Sigmoid colon (tissue), 7 donors: Measurements from ENCODE around the gene CNIH3. TPM values are rescaled to one million over a fixed set of nuclear protein-coding genes. Genes with fewer than 3 reads are reported as not detected.
A peak's percentile ranks its signal among the peaks of the same experiment; 100 is the strongest.

Source experiments
- DNase-seq: peaks from one replicate; pipeline ENCODE4 v3.0.0-alpha.2; 2019
- H3K27ac ChIP-seq, 4 donors: fragments of 200-600 bp; sonication (generic); one replicate each; pipeline ENCODE4 v1.5.1; 2016 to 2019; ENCODE audit warnings: mild to moderate bottlenecking in 1 of 4
- H3K27me3 ChIP-seq, 3 donors: fragments of 200-600 bp; sonication (generic); one replicate each; pipeline ENCODE4 v1.5.1; 2019; ENCODE audit warnings: mild to moderate bottlenecking in 1 of 3
- H3K36me3 ChIP-seq, 4 donors: fragments of 200-600 bp; sonication (generic); one replicate each; pipeline ENCODE4 v1.5.1; 2016 to 2019
- H3K4me1 ChIP-seq, 4 donors: fragments of 200-600 bp; sonication (generic); one replicate each; pipeline ENCODE4 v1.5.1; 2017 to 2019
- H3K4me3 ChIP-seq, 4 donors: fragments of 200-600 bp; sonication (generic); one replicate each; pipeline ENCODE4 v1.5.1; 2017 to 2019; ENCODE audit warnings: mild to moderate bottlenecking in 2 of 4, moderate library complexity in 1 of 4
- H3K9me3 ChIP-seq, 4 donors: fragments of 200-600 bp in 3 of 4; sonication (generic) in 3 of 4; one replicate each; pipeline versions ENCODE4 v1.5.1 to v1.6.1; 2013 to 2019
- CTCF ChIP-seq, 4 experiments: fragments of 450-650 bp in 3 of 4; fragments of 200-600 bp in 1 of 4; IDR thresholded peaks; one replicate each; pipeline ENCODE4 v1.5.1; 2016 to 2019; ENCODE audit warnings: antibody characterized with exemption in 4 of 4, mild to moderate bottlenecking in 3 of 4, moderate library complexity in 2 of 4
- EP300 ChIP-seq, 4 donors: sonication (generic); formaldehyde crosslinking; IDR thresholded peaks; one replicate each; pipeline ENCODE4 v1.6.1; 2017; ENCODE audit warnings: antibody characterized with exemption in 4 of 4
- POLR2A ChIP-seq, 2 donors: fragments of 450-650 bp; IDR thresholded peaks; one replicate each; pipeline ENCODE4 v1.6.1; 2016; ENCODE audit warnings: antibody characterized with exemption in 2 of 2, mild to moderate bottlenecking in 2 of 2, moderate library complexity in 2 of 2
- POLR2AphosphoS5 ChIP-seq, 4 donors: sonication (generic); formaldehyde crosslinking; IDR thresholded peaks; one replicate each; pipeline ENCODE4 v1.6.1; 2017; ENCODE audit warnings: antibody characterized with exemption in 4 of 4
- WGBS, 2 donors: extraction: QIAGEN DNeasy Blood & Tissue Kit; methylation state at CpG; one replicate each; pipeline ENCODE4 v1.1.7; 2013; 5-methylcytosine and 5-hydroxymethylcytosine counted together
- intact Hi-C: fragments of 100-400 bp; cut with DNase I; formaldehyde crosslinking; loops from one replicate; pipeline ENCODE4 v1.15.1; 2023
- polyA plus RNA-seq, 3 donors: library from polyadenylated mRNA; stranded (reverse); fragments of 200-250 nt; gene quantifications; one replicate each; pipeline ENCODE4 v1.2.3, GENCODE V29; 2013
- total RNA-seq, 4 donors: library from RNA; depleted of rRNA; stranded (reverse); fragments of >200 nt; gene quantifications; one replicate each; pipeline ENCODE4 v1.1.0, GENCODE V29; 2016
- donor health status: healthy with polysubstance abuse.
- donor health status: Bipolar disorder and iron deficiency.
- donor health status: healthy.

CNIH3 gene
- total and polyA plus RNA-seq, 7 donors: 0.60 to 2.8 (median 1.4) TPM

GRCh38 chr1:224612246-224612645 lies 3.9 kb upstream of the CNIH3 start:
- intact Hi-C loops: no loop called here
- WGBS, 2 donors: 92% methylated on average over 1 of the region's 1 CpG
- Histone ChIP-seq H3K27ac (no peak overlapping the region), H3K4me1 (peaks cover 0 to 17% (median 16%) of the 10 kb centered on the region in 4 donors), H3K27me3 (peaks cover 14 to 38% (median 19%) of the 10 kb centered on the region in 3 donors), H3K4me3 (no peak overlapping the region), H3K9me3 (no peaks in the 10 kb centered on the region), H3K36me3 (no peaks in the 10 kb centered on the region)
- DNase-seq: no peak
- TF ChIP-seq EP300 (IDR thresholded peaks at IDR 0.05) (no peak), POLR2A (IDR thresholded peaks at IDR 0.05) (no peak)

DNA sequence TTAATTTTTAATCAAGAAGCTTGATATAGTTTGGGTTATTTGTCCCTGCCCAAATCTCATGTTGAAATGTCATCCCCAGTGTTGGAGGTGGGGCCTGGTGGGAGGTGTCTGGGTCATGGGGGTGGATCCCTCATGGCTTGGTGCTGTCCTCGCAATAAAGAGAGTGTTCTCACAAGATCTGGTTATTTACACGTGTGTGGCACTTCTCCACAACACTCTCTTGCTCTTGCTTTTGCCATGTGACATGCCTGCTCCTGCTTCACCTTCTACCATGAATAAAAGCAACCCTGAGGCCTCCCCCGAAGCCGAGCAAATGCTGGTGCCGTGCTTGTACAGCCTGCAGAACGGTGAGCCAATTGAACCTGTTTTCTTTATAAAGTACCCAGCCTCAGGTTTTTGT lies 2.6 kb upstream of the CNIH3 start:
- no peak for DNase-seq
- WGBS, 2 donors: 88 to 95% methylated on average over 6 of the region's 6 CpGs
- TF ChIP-seq POLR2A (IDR thresholded peaks at IDR 0.05): no peak
- no peak for TF ChIP-seq EP300 (IDR thresholded peaks at IDR 0.05)
- TF ChIP-seq CTCF (IDR thresholded peaks at IDR 0.05): no peak
- no peak for TF ChIP-seq POLR2AphosphoS5 (IDR thresholded peaks at IDR 0.05)
- intact Hi-C loops: no loop called here
- Histone ChIP-seq H3K27ac (no peak overlapping the region), H3K36me3 (no peaks in the 10 kb centered on the region), H3K4me3 (no peak overlapping the region), H3K4me1 (peaks cover 0 to 17% (median 17%) of the 10 kb centered on the region in 4 donors), H3K27me3 (peaks cover 22 to 50% (median 28%) of the 10 kb centered on the region in 3 donors), H3K9me3 (no peaks in the 10 kb centered on the region)

GRCh38 chr1:224616756-224617409 lies 766 bp downstream of the CNIH3 start:
- Histone ChIP-seq H3K4me1 (peaks cover 0 to 17% (median 17%) of the 10 kb centered on the region in 4 donors), H3K36me3 (no peaks in the 10 kb centered on the region), H3K4me3 (peak overlapping the region in 2 of 4 donors; percentile 33 to 39), H3K9me3 (no peaks in the 10 kb centered on the region), H3K27ac (no peak overlapping the region), H3K27me3 (peaks cover 22 to 61% (median 28%) of the 10 kb centered on the region in 3 donors)
- intact Hi-C loops: no loop called here
- WGBS, 2 donors: 3 to 13% methylated on average over 52 of the region's 52 CpGs
- no peak for DNase-seq
- TF ChIP-seq POLR2AphosphoS5 (IDR thresholded peaks at IDR 0.05) (no peak), POLR2A (IDR thresholded peaks at IDR 0.05) (no peak), CTCF (IDR thresholded peaks at IDR 0.05) (no peak), EP300 (IDR thresholded peaks at IDR 0.05) (no peak)

DNA sequence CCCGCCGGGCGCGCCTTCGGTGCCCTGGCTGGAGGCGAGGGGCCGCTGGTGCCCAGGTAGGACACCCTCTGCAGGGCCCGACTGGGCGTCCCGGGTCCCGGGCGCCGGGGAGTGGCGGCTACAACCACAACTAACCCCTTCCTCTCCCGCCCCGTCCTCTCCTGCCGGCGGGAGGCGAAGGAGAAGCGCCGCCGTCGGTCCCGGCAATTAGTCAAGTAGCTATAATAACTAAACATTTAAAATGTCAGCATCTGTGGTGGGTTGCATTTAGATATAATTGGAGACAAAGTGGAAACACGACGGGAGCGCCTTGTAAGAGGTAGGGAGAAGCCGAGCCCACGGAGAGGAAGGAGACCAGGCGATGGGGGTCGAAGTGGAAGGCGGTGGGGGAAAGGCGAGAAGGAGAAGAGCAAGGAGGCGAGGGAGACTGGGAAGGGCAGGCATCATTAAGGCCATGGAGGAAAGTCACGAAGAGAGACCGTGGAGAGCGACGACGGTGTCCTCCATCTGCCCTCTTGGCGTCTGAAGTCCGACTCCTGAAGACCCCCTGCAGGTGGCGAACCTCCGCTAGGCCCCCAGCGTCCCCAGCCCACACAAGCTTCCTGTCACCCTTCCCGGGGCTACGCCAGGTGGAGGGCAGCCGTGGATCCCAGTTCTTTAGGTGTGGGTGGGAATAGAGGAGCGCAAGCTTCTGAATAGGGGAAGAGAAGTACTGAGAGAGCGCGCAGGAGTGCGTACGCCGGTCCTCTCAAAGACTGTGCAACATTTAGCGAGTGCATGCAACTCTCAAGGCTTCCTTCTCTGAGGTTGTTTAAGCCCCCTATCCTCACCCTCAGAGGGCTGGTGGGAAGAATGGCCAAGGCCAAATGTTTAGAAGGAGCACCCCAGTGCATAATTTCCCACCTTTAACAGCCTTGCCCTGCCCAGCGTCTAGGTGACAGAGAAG lies 1.6 kb downstream of the CNIH3 start:
- H3K9me3 ChIP-seq: no peaks in the 10 kb centered on the region
- H3K36me3 ChIP-seq: no peaks in the 10 kb centered on the region
- 6 to 18% methylated on average over 55 of the region's 55 CpGs for WGBS, 2 donors
- no peak for DNase-seq
- intact Hi-C loops: no loop called here
- TF ChIP-seq EP300 (IDR thresholded peaks at IDR 0.05) (no peak), POLR2A (IDR thresholded peaks at IDR 0.05) (no peak), CTCF (IDR thresholded peaks at IDR 0.05) (no peak), POLR2AphosphoS5 (IDR thresholded peaks at IDR 0.05) (no peak)
- peaks cover 0 to 17% (median 17%) of the 10 kb centered on the region in 4 donors for H3K4me1 ChIP-seq
- no peak overlapping the region for H3K27ac ChIP-seq
- no peak overlapping the region for H3K4me3 ChIP-seq
- peaks cover 22 to 61% (median 28%) of the 10 kb centered on the region in 3 donors for H3K27me3 ChIP-seq

- Histone ChIP-seq H3K9me3 (no peaks in the 10 kb centered on the region), H3K4me3 (no peak overlapping the region), H3K4me1 (peaks cover 0 to 17% (median 17%) of the 10 kb centered on the region in 4 donors), H3K36me3 (no peaks in the 10 kb centered on the region), H3K27me3 (peaks cover 22 to 54% (median 28%) of the 10 kb centered on the region in 3 donors), H3K27ac (no peak overlapping the region)
- DNase-seq: no peak
- TF ChIP-seq CTCF (IDR thresholded peaks at IDR 0.05): no peak
- no peak for TF ChIP-seq EP300 (IDR thresholded peaks at IDR 0.05)
- intact Hi-C loops: no loop called here
- 74 to 78% methylated on average over 4 of the region's 4 CpGs for WGBS, 2 donors
Observed at GRCh38 chr1:224619209-224619608, 3.1 kb downstream of the CNIH3 start.
